H1 (cell line): ENCODE results near the gene KAZALD1. TPM values are rescaled to one million over a fixed set of nuclear protein-coding genes. Genes with fewer than 3 reads are reported as not detected.

Experiments used
- CTCF ChIA-PET: fragments of 300-600 bp; sonication (Branson Sonifier 250); formaldehyde crosslinking; loops from one replicate; lab custom pipeline; 2021; ENCODE audit not compliant: partially characterized antibody; lab: Charles Lee
- POLR2A ChIA-PET: fragments of 300-600 bp; sonication (Branson Sonifier 250); formaldehyde crosslinking; loops from one replicate; lab custom pipeline; 2021; ENCODE audit warnings: inconsistent platforms; ENCODE audit not compliant: partially characterized antibody; lab: Charles Lee
- DNase-seq, 2 experiments: peaks; one replicate each; pipeline versions ENCODE4 v3.0.0 to v3.0.0-alpha.2; 2010 to 2022; ENCODE audit warnings: low spot score in 2 of 2, low read depth in 1 of 2, mixed read lengths in 1 of 2
- FAIRE-seq: peaks from 2 replicates; lab custom pipeline; 2011; peaks lifted over from hg19 to GRCh38; lab: Jason Lieb, UNC
- H2AFZ ChIP-seq: 2 replicates; pipeline ENCODE4 v1.8.1; 2012; ENCODE audit warnings: low read length, inconsistent platforms
- H2AK5ac ChIP-seq: 2 replicates; pipeline ENCODE4 v1.6.1; 2013; ENCODE audit warnings: low read depth, low read length
- H2BK120ac ChIP-seq: replicated peaks from 2 replicates; pipeline ENCODE3; 2013; ENCODE audit warnings: low read depth, low read length, inconsistent platforms
- H2BK12ac ChIP-seq: 2 replicates; pipeline ENCODE4 v1.6.1; 2013; ENCODE audit warnings: low read depth, low read length
- H2BK15ac ChIP-seq: 2 replicates; pipeline ENCODE4 v1.6.1; 2013; ENCODE audit warnings: low read length
- H2BK20ac ChIP-seq: 2 replicates; pipeline ENCODE4 v1.6.1; 2013; ENCODE audit warnings: low read length
- H2BK5ac ChIP-seq: 2 replicates; pipeline ENCODE4 v1.6.1; 2013; ENCODE audit warnings: low read depth, low read length
- H3K14ac ChIP-seq: 2 replicates; pipeline ENCODE4 v1.6.1; 2013; ENCODE audit warnings: inconsistent platforms; ENCODE audit not compliant: insufficient read length
- H3K18ac ChIP-seq: 2 replicates; pipeline ENCODE4 v1.6.1; 2013; ENCODE audit warnings: low read length; ENCODE audit errors: extremely low read depth
- H3K23ac ChIP-seq: 2 replicates; pipeline ENCODE4 v1.6.1; 2013; ENCODE audit warnings: inconsistent platforms; ENCODE audit not compliant: insufficient read length
- H3K23me2 ChIP-seq: 2 replicates; pipeline ENCODE4 v1.6.1; 2013; ENCODE audit warnings: low read depth, low read length
- H3K27ac ChIP-seq: 2 replicates; pipeline ENCODE4 v1.6.1; 2011; ENCODE audit warnings: low read depth, low read length, inconsistent platforms
- H3K27me3 ChIP-seq, 4 experiments: replicated peaks in 1 of 4; 1 replicate in 1 of 4; 2 replicates in 3 of 4; pipeline versions ENCODE4 v1.6.1 to v1.8.1; 2011 to 2013; ENCODE audit warnings: low read length in 3 of 4, mild to moderate bottlenecking in 3 of 4, inconsistent platforms in 2 of 4, mixed read lengths in 2 of 4, moderate library complexity in 1 of 4; ENCODE audit not compliant: control insufficient read depth in 3 of 4, insufficient read depth in 3 of 4; ENCODE audit errors: extremely low read depth in 1 of 4
- H3K36me3 ChIP-seq, 4 experiments: 2 replicates each; pipeline versions ENCODE4 v1.6.1 to v1.8.1; 2011 to 2013; ENCODE audit warnings: mild to moderate bottlenecking in 4 of 4, low read length in 3 of 4, moderate library complexity in 2 of 4, control low read depth in 1 of 4, inconsistent platforms in 1 of 4; ENCODE audit not compliant: insufficient read depth in 4 of 4, control insufficient read depth in 2 of 4
- H3K4ac ChIP-seq: replicated peaks from 2 replicates; pipeline ENCODE3; 2013; ENCODE audit warnings: low read length, low read depth, mixed read lengths, inconsistent platforms; ENCODE audit not compliant: insufficient read length
- H3K4me1 ChIP-seq, 4 experiments: replicated peaks in 1 of 4; 1 replicate in 1 of 4; 2 replicates in 3 of 4; pipeline versions ENCODE4 v1.6.1 to v1.8.1; 2011 to 2013; ENCODE audit warnings: low read length in 3 of 4, inconsistent platforms in 2 of 4, mixed read lengths in 1 of 4; ENCODE audit not compliant: insufficient read depth in 4 of 4, control insufficient read depth in 3 of 4
- H3K4me2 ChIP-seq, 2 experiments: 2 replicates each; pipeline versions ENCODE4 v1.6.1 to v1.8.1; 2011 to 2013; ENCODE audit warnings: low read depth in 2 of 2, low read length in 2 of 2, control low read depth in 1 of 2, inconsistent platforms in 1 of 2, mild to moderate bottlenecking in 1 of 2; ENCODE audit not compliant: insufficient read depth in 1 of 2
- H3K4me3 ChIP-seq, 4 experiments: fragments of 200-600, 300-600 bp in 1 of 4; sonication (generic), shearing (Covaris generic), sonication (Bioruptor Twin) in 1 of 4; 2 replicates each; pipeline versions ENCODE4 v1.5.1 to v1.8.1; 2011 to 2016; ENCODE audit warnings: low read length in 4 of 4, low read depth in 3 of 4, control low read depth in 2 of 4, inconsistent platforms in 2 of 4, mild to moderate bottlenecking in 2 of 4, mixed read lengths in 1 of 4, moderate library complexity in 1 of 4; ENCODE audit not compliant: insufficient read depth in 2 of 4; ENCODE audit errors: extremely low read depth in 1 of 4
- H3K56ac ChIP-seq: replicated peaks from 2 replicates; pipeline ENCODE3; 2013; ENCODE audit warnings: low read depth, mild to moderate bottlenecking, mixed read lengths, low read length, inconsistent platforms; ENCODE audit not compliant: insufficient read length
- H3K79me1 ChIP-seq: 2 replicates; pipeline ENCODE4 v1.6.1; 2013; ENCODE audit warnings: low read depth, low read length, control low read depth
- H3K79me2 ChIP-seq, 2 experiments: 2 replicates each; pipeline versions ENCODE4 v1.6.1 to v1.8.1; 2012 to 2013; ENCODE audit warnings: low read length in 2 of 2, mild to moderate bottlenecking in 2 of 2, inconsistent platforms in 1 of 2; ENCODE audit not compliant: insufficient read depth in 2 of 2, control insufficient read depth in 1 of 2
- H3K9ac ChIP-seq, 4 experiments: replicated peaks in 1 of 4; 1 replicate in 1 of 4; 2 replicates in 3 of 4; pipeline versions ENCODE4 v1.6.1 to v1.8.1; 2011 to 2013; ENCODE audit warnings: low read depth in 3 of 4, low read length in 3 of 4, control low read depth in 2 of 4, mild to moderate bottlenecking in 2 of 4, moderate library complexity in 2 of 4, inconsistent platforms in 1 of 4; ENCODE audit errors: extremely low read depth in 1 of 4
- H3K9me3 ChIP-seq, 2 experiments: 2 replicates each; pipeline versions ENCODE4 v1.6.1 to v1.8.1; 2012 to 2013; ENCODE audit warnings: mild to moderate bottlenecking in 2 of 2, moderate library complexity in 2 of 2, control low read depth in 1 of 2, inconsistent platforms in 1 of 2, low read depth in 1 of 2, low read length in 1 of 2, mixed read lengths in 1 of 2; ENCODE audit not compliant: insufficient read depth in 2 of 2
- H4K20me1 ChIP-seq, 2 experiments: replicated peaks in 1 of 2; 2 replicates each; pipeline versions ENCODE3 to v1.8.1; 2011 to 2013; ENCODE audit warnings: inconsistent platforms in 2 of 2, low read length in 2 of 2, mild to moderate bottlenecking in 1 of 2; ENCODE audit not compliant: insufficient read depth in 2 of 2, control insufficient read depth in 1 of 2
- H4K5ac ChIP-seq: 2 replicates; pipeline ENCODE4 v1.6.1; 2013; ENCODE audit warnings: low read length, low read depth, mixed read lengths, inconsistent platforms; ENCODE audit not compliant: insufficient read length
- H4K8ac ChIP-seq: 2 replicates; pipeline ENCODE4 v1.8.0; 2013; ENCODE audit warnings: mild to moderate bottlenecking, moderate library complexity, low read length, inconsistent platforms; ENCODE audit not compliant: insufficient read depth; ENCODE audit errors: extremely low read depth
- H4K91ac ChIP-seq: replicated peaks from 2 replicates; pipeline ENCODE3; 2013; ENCODE audit warnings: low read length, mixed read lengths, inconsistent platforms; ENCODE audit not compliant: insufficient read length
- BACH1 ChIP-seq: IDR thresholded peaks from 2 replicates; pipeline ENCODE4 v1.6.1; 2012; ENCODE audit warnings: low read length, improper control_type of control experiment
- BCL11A ChIP-seq, 2 experiments: IDR thresholded peaks; one replicate each; pipeline ENCODE4 v1.6.1; 2011; ENCODE audit warnings: low read depth in 2 of 2, low read length in 2 of 2, mild to moderate bottlenecking in 2 of 2
- CREB1 ChIP-seq: IDR thresholded peaks from 2 replicates; pipeline ENCODE4 v1.6.1; 2012; ENCODE audit warnings: inconsistent platforms
- EGR1 ChIP-seq: IDR thresholded peaks from 2 replicates; pipeline ENCODE4 v1.6.1; 2011; ENCODE audit warnings: low read depth, low read length, borderline replicate concordance
- KDM4A ChIP-seq: IDR thresholded peaks from one replicate; pipeline ENCODE4 v1.7.1; 2012; ENCODE audit warnings: low read depth, mild to moderate bottlenecking, moderate library complexity, low read length, inconsistent platforms; ENCODE audit not compliant: severe bottlenecking
- RBBP5 ChIP-seq: IDR thresholded peaks from 2 replicates; pipeline ENCODE4 v1.7.1; 2012; ENCODE audit warnings: low read depth, mild to moderate bottlenecking, inconsistent platforms, low read length, moderate library complexity, borderline replicate concordance
- SIX5 ChIP-seq: IDR thresholded peaks from 2 replicates; pipeline ENCODE4 v1.6.1; 2011; ENCODE audit warnings: mild to moderate bottlenecking, low read depth, low read length
- SP4 ChIP-seq: IDR thresholded peaks from 2 replicates; pipeline ENCODE4 v1.6.1; 2012; ENCODE audit warnings: low read length, inconsistent platforms
- SUZ12 ChIP-seq: fragments of 200-600 bp; sonication (generic); IDR thresholded peaks from 2 replicates; pipeline ENCODE4 v1.6.1; 2012; ENCODE audit warnings: mild to moderate bottlenecking, inconsistent platforms, low read length, moderate library complexity, mixed read lengths
- TEAD4 ChIP-seq: IDR thresholded peaks from 2 replicates; pipeline ENCODE4 v1.6.1; 2012; ENCODE audit warnings: low read depth, low read length, inconsistent platforms, mixed read lengths
- WGBS, 2 experiments: shearing (Covaris generic) in 1 of 2; methylation state at CpG; one replicate each; pipeline versions ENCODE4 v1.1.6 to v1.1.7; 2013 to 2015; ENCODE audit warnings: low lambda C conversion rate in 2 of 2, mixed read lengths in 2 of 2, inconsistent platforms in 1 of 2, low coverage in 1 of 2, missing lambda C conversion rate in 1 of 2; ENCODE audit not compliant: insufficient replicate concordance in 2 of 2, insufficient coverage in 1 of 2, insufficient read length in 1 of 2; ENCODE audit errors: extremely low coverage in 1 of 2, missing lambda C conversion rate in 1 of 2; 5-methylcytosine and 5-hydroxymethylcytosine counted together
- polyA plus RNA-seq, 7 experiments: library from polyadenylated mRNA; depleted of rRNA in 3 of 7; stranded (reverse) in 5 of 7; unstranded in 2 of 7; fragments of >200 nt in 5 of 7; fragments of 200-250 nt in 2 of 7; gene quantifications; 1 replicate in 5 of 7; 2 replicates in 1 of 7; 4 replicates in 1 of 7; pipeline versions ENCODE4 v1.2.1 to v1.2.3, GENCODE V29; 2011 to 2013; ENCODE audit warnings: missing spikeins in 2 of 7, mixed read lengths in 2 of 7
- total RNA-seq: library from RNA; stranded (reverse); fragmentation: NEBNext Ultra II Directional; extraction: Animal tissue kit (Norgen Biotek cat#: 25700); gene quantifications from 2 replicates; pipeline ENCODE4 v1.2.1, GENCODE V29; 2021

Gene KAZALD1
- total and polyA plus RNA-seq, 2 of the 8 experiments (the other 6 are each of a cell fraction or from before 2014, with no cell fraction given) = 0.65 to 1.9 TPM

- FAIRE-seq = no peak
- TF ChIP-seq TEAD4 (no peak), BACH1 (no peak), SUZ12 (peak; percentile 61), CREB1 (0 out of 2 replicates have a peak, but pooled peaks have one; percentile 58), BCL11A (IDR thresholded peaks at IDR 0.05; ENCODE audit: low read depth in 2 of 2, low read length in 2 of 2) (no peak), KDM4A (peak; percentile 73), EGR1 (peak; percentile 16; the same call in 1 of the 2 replicates), SP4 (0 out of 2 replicates have a peak, but pooled peaks have one; percentile 6), RBBP5 (0 out of 2 replicates have a peak, but pooled peaks have one; percentile 18), SIX5 (no peak)
Measured at GRCh38 chr10:101031796-101032636, 29.8 kb upstream of the KAZALD1 start.

More at GRCh38 chr10:101031796-101032636, 29.8 kb upstream of the KAZALD1 start:
- no peak overlapping the region for H2BK5ac ChIP-seq
- no peak overlapping the region for H2BK15ac ChIP-seq
- ChIA-PET POLR2A (interaction anchor here (0.5 to 3.5 kb wide), 6 partner anchors 9 to 84 kb away, joined by 3 to 24 read pairs (median 6); no protein-coding TSS in a partner anchor), CTCF (interaction anchor here (0.6 to 51.8 kb wide), 12 partner anchors 8 to 172 kb away, joined by 3 to 2176 read pairs (median 7); partner anchors contain the start of gene KAZALD1)
- H2AFZ ChIP-seq = 0 out of 2 replicates have a peak overlapping the region, but pooled peaks have one; percentile 27
- peaks cover 1 to 45% (median 36%) of the 10 kb centered on the region in 4 experiments for H3K27me3 ChIP-seq
- H2AK5ac ChIP-seq = no peak overlapping the region
- H3K27ac ChIP-seq = no peak overlapping the region
- H3K79me2 ChIP-seq = no peaks in the 10 kb centered on the region
- peak overlapping the region; percentile 41 to 66 (median 58) for H3K4me3 ChIP-seq
- H3K4ac ChIP-seq = no peak overlapping the region
- peaks cover 0 to 26% (median 21%) of the 10 kb centered on the region in 4 experiments; a peak in 6 of 7 replicates for H3K4me1 ChIP-seq
- H2BK20ac ChIP-seq = no peak overlapping the region
- H3K14ac ChIP-seq = no peak overlapping the region
- H4K91ac ChIP-seq = no peak overlapping the region
- H4K8ac ChIP-seq = peak overlapping the region; percentile 75; the same call in 1 of the 2 replicates
- H4K20me1 ChIP-seq = peaks cover 0 to 3% of the 10 kb centered on the region in 2 experiments
- H2BK12ac ChIP-seq = peak overlapping the region; percentile 80; the same call in 1 of the 2 replicates
- H3K56ac ChIP-seq = no peak overlapping the region
- peaks cover 17% of the 10 kb centered on the region for H3K23me2 ChIP-seq
- 1% methylated on average over 42 of the region's 47 CpGs; no CpG with 5 or more reads in 1 of the 2 experiments for WGBS, 2 experiments
- H2BK120ac ChIP-seq = no peak overlapping the region
- H3K23ac ChIP-seq = no peak overlapping the region
- H3K36me3 ChIP-seq = no peaks in the 10 kb centered on the region
- H3K4me2 ChIP-seq = peak overlapping the region; percentile 91 to 99
- H4K5ac ChIP-seq = no peak overlapping the region
- peak overlapping the region in 2 of 4 experiments; percentile 5 to 13; a peak in 1 of 7 replicates for H3K9ac ChIP-seq
- no peak overlapping the region; the same call in 1 of the 2 replicates for H3K18ac ChIP-seq
- no peaks in the 10 kb centered on the region; the same call in 1 of the 2 replicates for H3K79me1 ChIP-seq
- DNase-seq = peak in 1 of 2 experiments; percentile 83
- no peaks in the 10 kb centered on the region for H3K9me3 ChIP-seq
